Gastroesophageal sphincter (tissue), 3 donors: Measurements from ENCODE around the gene ITPKA.

Experiments
- CTCF ChIP-seq, 4 experiments: fragments of 200-600 bp in 2 of 4; fragments of 450-650 bp in 2 of 4; sonication (generic) in 1 of 4; IDR thresholded peaks; one replicate each; pipeline ENCODE4 v1.5.1; 2017 to 2019; ENCODE audit warnings: antibody characterized with exemption in 4 of 4, mild to moderate bottlenecking in 2 of 4, moderate library complexity in 2 of 4
- EP300 ChIP-seq: sonication (generic); formaldehyde crosslinking; IDR thresholded peaks from one replicate; pipeline ENCODE4 v1.6.1; 2017; ENCODE audit warnings: antibody characterized with exemption, mild to moderate bottlenecking
- POLR2A ChIP-seq, 2 donors: fragments of 450-650 bp; IDR thresholded peaks; one replicate each; pipeline ENCODE4 v1.6.1; 2017; ENCODE audit warnings: antibody characterized with exemption in 2 of 2, mild to moderate bottlenecking in 2 of 2, moderate library complexity in 1 of 2

DNA sequence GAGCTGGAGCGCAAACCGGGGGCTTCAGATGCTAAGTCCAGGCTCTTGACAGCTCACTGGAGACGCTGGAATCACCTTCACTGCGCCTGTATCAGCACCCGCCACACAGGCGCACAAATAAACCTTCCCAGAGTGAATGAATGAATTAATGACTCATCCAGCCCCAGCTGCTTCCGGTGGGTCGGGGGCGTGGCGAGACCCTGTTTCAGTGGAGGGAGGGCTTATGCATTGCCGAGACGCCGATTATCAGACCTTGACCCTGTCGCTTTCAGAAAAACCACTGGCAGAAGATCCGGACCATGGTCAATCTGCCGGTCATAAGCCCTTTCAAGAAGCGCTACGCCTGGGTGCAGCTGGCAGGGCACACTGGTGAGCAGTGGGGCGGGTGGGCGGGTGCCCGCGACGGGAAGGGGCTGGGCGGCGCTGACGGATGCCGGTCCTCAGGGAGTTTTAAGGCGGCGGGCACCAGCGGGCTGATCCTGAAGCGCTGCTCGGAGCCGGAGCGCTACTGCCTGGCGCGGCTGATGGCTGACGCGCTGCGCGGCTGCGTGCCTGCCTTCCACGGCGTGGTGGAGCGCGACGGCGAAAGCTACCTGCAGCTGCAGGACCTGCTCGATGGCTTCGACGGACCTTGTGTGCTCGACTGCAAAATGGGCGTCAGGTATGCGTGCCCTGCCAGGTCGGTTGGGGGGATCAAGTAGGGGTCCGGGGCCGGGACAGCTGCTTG is 7.7 kb downstream of the ITPKA start:
- no peak for TF ChIP-seq CTCF (IDR thresholded peaks at IDR 0.05)
- no peak for TF ChIP-seq POLR2A (IDR thresholded peaks at IDR 0.05)
- TF ChIP-seq EP300, result no peak
